ENCODE measurements around the gene ALG1.

Gene ALG1

DNA sequence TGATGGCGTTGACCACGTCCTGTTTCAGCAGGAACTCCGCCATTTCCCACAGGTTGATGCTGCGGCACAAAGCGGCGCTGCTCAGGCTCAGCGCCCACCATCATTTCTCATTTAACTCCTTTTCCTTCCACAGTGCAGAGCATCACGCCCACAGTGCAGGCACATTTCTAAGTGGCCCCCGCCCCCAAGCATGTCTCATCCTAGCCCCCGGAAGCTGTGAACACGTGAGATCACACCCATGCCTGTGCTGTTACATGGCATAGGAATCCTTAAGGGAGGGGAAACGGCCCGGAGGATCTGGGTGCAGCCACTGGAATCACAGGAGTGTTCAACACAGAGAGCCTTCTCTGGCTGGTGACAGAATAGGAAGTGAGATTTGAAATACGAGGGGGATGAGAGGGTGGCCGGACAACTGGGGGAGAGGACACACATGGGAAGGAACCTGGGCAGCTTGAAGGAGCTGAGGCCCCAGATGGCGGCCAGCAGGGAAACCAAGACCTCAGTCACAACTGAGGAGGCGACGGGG lies 42.6 kb upstream of the ALG1 start:
- no peak overlapping the region for H3K27ac ChIP-seq (replicated peaks)
- TF ChIP-seq GABPA (IDR thresholded peaks at IDR 0.05; ENCODE audit: low read depth) (no peak), SPI1 (IDR thresholded peaks at IDR 0.05; ENCODE audit: borderline replicate concordance, low read depth) (no peak), POLR2AphosphoS5 (IDR thresholded peaks at IDR 0.05; ENCODE audit: low read depth) (no peak), CTCF (IDR thresholded peaks at IDR 0.05; ENCODE audit: insufficient read depth, low read length) (no peak)
- TF ChIP-seq, protein P1, sequence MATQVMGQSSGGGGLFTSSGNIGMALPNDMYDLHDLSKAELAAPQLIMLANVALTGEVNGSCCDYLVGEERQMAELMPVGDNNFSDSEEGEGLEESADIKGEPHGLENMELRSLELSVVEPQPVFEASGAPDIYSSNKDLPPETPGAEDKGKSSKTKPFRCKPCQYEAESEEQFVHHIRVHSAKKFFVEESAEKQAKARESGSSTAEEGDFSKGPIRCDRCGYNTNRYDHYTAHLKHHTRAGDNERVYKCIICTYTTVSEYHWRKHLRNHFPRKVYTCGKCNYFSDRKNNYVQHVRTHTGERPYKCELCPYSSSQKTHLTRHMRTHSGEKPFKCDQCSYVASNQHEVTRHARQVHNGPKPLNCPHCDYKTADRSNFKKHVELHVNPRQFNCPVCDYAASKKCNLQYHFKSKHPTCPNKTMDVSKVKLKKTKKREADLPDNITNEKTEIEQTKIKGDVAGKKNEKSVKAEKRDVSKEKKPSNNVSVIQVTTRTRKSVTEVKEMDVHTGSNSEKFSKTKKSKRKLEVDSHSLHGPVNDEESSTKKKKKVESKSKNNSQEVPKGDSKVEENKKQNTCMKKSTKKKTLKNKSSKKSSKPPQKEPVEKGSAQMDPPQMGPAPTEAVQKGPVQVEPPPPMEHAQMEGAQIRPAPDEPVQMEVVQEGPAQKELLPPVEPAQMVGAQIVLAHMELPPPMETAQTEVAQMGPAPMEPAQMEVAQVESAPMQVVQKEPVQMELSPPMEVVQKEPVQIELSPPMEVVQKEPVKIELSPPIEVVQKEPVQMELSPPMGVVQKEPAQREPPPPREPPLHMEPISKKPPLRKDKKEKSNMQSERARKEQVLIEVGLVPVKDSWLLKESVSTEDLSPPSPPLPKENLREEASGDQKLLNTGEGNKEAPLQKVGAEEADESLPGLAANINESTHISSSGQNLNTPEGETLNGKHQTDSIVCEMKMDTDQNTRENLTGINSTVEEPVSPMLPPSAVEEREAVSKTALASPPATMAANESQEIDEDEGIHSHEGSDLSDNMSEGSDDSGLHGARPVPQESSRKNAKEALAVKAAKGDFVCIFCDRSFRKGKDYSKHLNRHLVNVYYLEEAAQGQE (IDR thresholded peaks at IDR 0.05; ENCODE audit: insufficient replicate concordance, low read depth), result no peak
- no peaks in the 10 kb centered on the region for H3K27me3 ChIP-seq (ENCODE audit: insufficient read depth, poor library complexity, severe bottlenecking)
- no peak for DNase-seq (ENCODE audit: low read depth in 1 of 2, low spot score in 1 of 2)
- no peak overlapping the region for H3K4me3 ChIP-seq (replicated peaks; ENCODE audit: insufficient read depth, low read length)

DNA sequence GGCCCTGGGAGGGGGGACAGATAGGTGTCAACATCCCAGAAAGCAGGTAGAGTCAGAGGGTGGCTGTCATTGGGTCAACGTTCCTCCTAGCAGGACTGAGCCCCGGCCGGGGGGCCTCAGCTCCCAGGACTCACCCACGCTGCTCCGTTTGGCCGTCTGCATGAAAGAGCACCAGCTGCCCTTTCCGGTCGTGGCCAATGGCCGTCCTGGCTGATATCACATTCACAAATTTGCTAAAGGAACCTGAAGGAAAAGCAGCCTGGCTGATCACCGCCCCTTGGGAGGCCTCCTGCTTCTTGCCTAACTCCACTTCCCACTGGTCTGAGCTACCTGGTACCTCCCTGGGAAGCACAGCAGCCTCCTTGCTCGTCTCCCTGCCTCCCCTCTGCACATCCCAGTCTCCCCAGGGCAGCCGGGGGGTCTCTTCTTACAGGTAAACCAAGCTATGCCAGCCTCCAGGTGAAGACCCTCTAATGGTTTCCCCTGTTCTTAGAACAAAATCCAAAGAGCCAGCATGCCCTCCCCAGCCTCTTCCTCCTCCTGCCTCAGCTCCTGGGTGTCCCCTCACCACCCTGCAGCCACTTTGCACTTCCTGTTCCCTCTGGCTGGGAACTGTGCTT lies 41.3 kb upstream of the ALG1 start:
- Histone ChIP-seq H3K27ac (replicated peaks) (no peak overlapping the region), H3K27me3 (ENCODE audit: insufficient read depth, poor library complexity, severe bottlenecking) (no peaks in the 10 kb centered on the region), H3K4me3 (replicated peaks; ENCODE audit: insufficient read depth, low read length) (no peak overlapping the region)
- peak; percentile 11; the same call in 1 of the 2 replicates for TF ChIP-seq SPI1 (IDR thresholded peaks at IDR 0.05; ENCODE audit: borderline replicate concordance, low read depth)
- TF ChIP-seq, protein P1 (IDR thresholded peaks at IDR 0.05; ENCODE audit: insufficient replicate concordance, low read depth), result no peak
- DNase-seq (ENCODE audit: low read depth in 1 of 2, low spot score in 1 of 2), result no peak

DNA sequence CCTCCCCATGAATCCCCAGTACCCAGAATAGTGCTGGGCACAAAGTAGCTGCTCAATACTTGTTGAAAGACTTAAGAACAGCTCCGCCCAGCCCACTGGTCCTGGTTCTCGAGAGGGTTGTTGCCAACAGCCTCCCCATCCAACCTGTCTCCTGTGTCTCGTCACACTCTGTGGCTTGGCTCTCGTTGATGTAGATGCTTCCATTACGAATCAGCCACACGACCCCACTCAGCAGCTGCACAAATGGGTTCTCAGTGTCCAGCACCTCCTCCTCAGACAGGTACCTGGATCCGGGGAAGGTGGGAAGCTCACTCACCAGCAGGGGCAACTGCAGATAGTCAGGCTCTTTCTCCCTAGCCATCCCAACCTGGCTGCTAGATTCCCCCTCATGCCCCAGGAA lies 40.0 kb upstream of the ALG1 start:
- TF ChIP-seq GABPA (IDR thresholded peaks at IDR 0.05; ENCODE audit: low read depth) (no peak), SPI1 (IDR thresholded peaks at IDR 0.05; ENCODE audit: borderline replicate concordance, low read depth) (no peak), CTCF (IDR thresholded peaks at IDR 0.05; ENCODE audit: insufficient read depth, low read length) (no peak), POLR2AphosphoS5 (IDR thresholded peaks at IDR 0.05; ENCODE audit: low read depth) (no peak)
- TF ChIP-seq, protein P1 (IDR thresholded peaks at IDR 0.05; ENCODE audit: insufficient replicate concordance, low read depth), result no peak
- no peaks in the 10 kb centered on the region for H3K27me3 ChIP-seq (ENCODE audit: insufficient read depth, poor library complexity, severe bottlenecking)
- DNase-seq (ENCODE audit: low read depth in 1 of 2, low spot score in 1 of 2), result no peak
- no peak overlapping the region for H3K4me3 ChIP-seq (replicated peaks; ENCODE audit: insufficient read depth, low read length)
- no peak overlapping the region for H3K27ac ChIP-seq (replicated peaks)

All from HL-60 (cell line).